Erythroblast (primary cell): ENCODE measurements around the gene GLUD1.

ENCODE experiments used
- GATA1 ChIP-seq: IDR thresholded peaks from 2 replicates; pipeline ENCODE4 v1.6.1; 2011; ENCODE audit warnings: low read depth, mild to moderate bottlenecking, control low read depth, low read length, moderate library complexity
- POLR2A ChIP-seq: IDR thresholded peaks from 2 replicates; pipeline ENCODE4 v1.6.1; 2011; ENCODE audit warnings: mild to moderate bottlenecking, low read length

- no peak for TF ChIP-seq POLR2A
- TF ChIP-seq GATA1 = no peak
These were observed 27.8 kb downstream of the GLUD1 start for GRCh38 chr10:87066865-87067264.
